ENCODE data around the gene SLC25A19. TPM values are rescaled to one million over a fixed set of nuclear protein-coding genes. Genes with fewer than 3 reads are reported as not detected.

The SLC25A19 gene
- total RNA-seq, 1 donor from 2014 or later: 101 TPM

- Mint-ChIP-seq H3K4me1 (ENCODE audit: low read depth) (peaks cover 19% of the 10 kb centered on the region), H3K27ac (no peak overlapping the region), H3K9me3 (no peaks in the 10 kb centered on the region), H3K4me3 (ENCODE audit: low read depth) (no peak overlapping the region), H3K36me3 (ENCODE audit: low read depth) (peaks cover 47% of the 10 kb centered on the region), H3K27me3 (ENCODE audit: low read depth) (no peaks in the 10 kb centered on the region)
- intact Hi-C loops (cut with micrococcal nuclease): no loop called here
- no peak for DNase-seq (ENCODE audit: low spot score)
Measured at GRCh38 chr17:75318211-75318610, 29.0 kb upstream of the SLC25A19 start.

- Mint-ChIP-seq H3K4me3 (ENCODE audit: low read depth) (no peak overlapping the region), H3K27ac (no peak overlapping the region)
Measured at GRCh38 chr17:75317671-75318070, 28.4 kb upstream of the SLC25A19 start.

GRCh38 chr17:75316253-75316652, 27.0 kb upstream of the SLC25A19 start:
- H3K27me3 Mint-ChIP-seq (ENCODE audit: low read depth): no peaks in the 10 kb centered on the region
- intact Hi-C loops (cut with micrococcal nuclease): no loop called here
- no peak overlapping the region for H3K4me3 Mint-ChIP-seq (ENCODE audit: low read depth)

More at GRCh38 chr17:75317671-75318070, 28.4 kb upstream of the SLC25A19 start:
- peaks cover 43% of the 10 kb centered on the region for H3K36me3 Mint-ChIP-seq (ENCODE audit: low read depth)
- H3K4me1 Mint-ChIP-seq (ENCODE audit: low read depth): peaks cover 17% of the 10 kb centered on the region
- intact Hi-C loops (cut with micrococcal nuclease): no loop called here
- no peaks in the 10 kb centered on the region for H3K9me3 Mint-ChIP-seq
- H3K27me3 Mint-ChIP-seq (ENCODE audit: low read depth): no peaks in the 10 kb centered on the region
- no peak for DNase-seq (ENCODE audit: low spot score)

GRCh38 chr17:75315541-75316243, 26.5 kb upstream of the SLC25A19 start:
- H3K4me3 Mint-ChIP-seq (ENCODE audit: low read depth): no peak overlapping the region
- DNase-seq (ENCODE audit: low spot score): no peak
- H3K27me3 Mint-ChIP-seq (ENCODE audit: low read depth): no peaks in the 10 kb centered on the region
- H3K9me3 Mint-ChIP-seq: no peaks in the 10 kb centered on the region
- H3K4me1 Mint-ChIP-seq (ENCODE audit: low read depth): peaks cover 19% of the 10 kb centered on the region
- intact Hi-C loops (cut with micrococcal nuclease): no loop called here
- H3K27ac Mint-ChIP-seq: peak overlapping the region; percentile 87
- H3K36me3 Mint-ChIP-seq (ENCODE audit: low read depth): peaks cover 30% of the 10 kb centered on the region

More at GRCh38 chr17:75316253-75316652, 27.0 kb upstream of the SLC25A19 start:
- Mint-ChIP-seq H3K9me3 (no peaks in the 10 kb centered on the region), H3K36me3 (ENCODE audit: low read depth) (peaks cover 36% of the 10 kb centered on the region), H3K4me1 (ENCODE audit: low read depth) (peaks cover 19% of the 10 kb centered on the region), H3K27ac (peak overlapping the region; percentile 87)
- DNase-seq (ENCODE audit: low spot score): no peak

- Mint-ChIP-seq H3K4me1 (ENCODE audit: low read depth) (peaks cover 19% of the 10 kb centered on the region), H3K36me3 (ENCODE audit: low read depth) (peaks cover 19% of the 10 kb centered on the region), H3K4me3 (ENCODE audit: low read depth) (no peak overlapping the region), H3K9me3 (no peaks in the 10 kb centered on the region), H3K27me3 (ENCODE audit: low read depth) (no peaks in the 10 kb centered on the region), H3K27ac (peak overlapping the region; percentile 31)
- intact Hi-C loops (cut with micrococcal nuclease): no loop called here
- no peak for DNase-seq (ENCODE audit: low spot score)
Measured at GRCh38 chr17:75313941-75314551, 24.8 kb upstream of the SLC25A19 start.

GRCh38 chr17:75308732-75309629, 19.7 kb upstream of the SLC25A19 start:
- H3K27me3 Mint-ChIP-seq (ENCODE audit: low read depth): no peaks in the 10 kb centered on the region
- no peak overlapping the region for H3K27ac Mint-ChIP-seq
- DNase-seq (ENCODE audit: low spot score): no peak
- no peaks in the 10 kb centered on the region for H3K9me3 Mint-ChIP-seq
- H3K4me3 Mint-ChIP-seq (ENCODE audit: low read depth): no peak overlapping the region
- intact Hi-C loops (cut with micrococcal nuclease): no loop called here
- peaks cover 7% of the 10 kb centered on the region for H3K4me1 Mint-ChIP-seq (ENCODE audit: low read depth)
- H3K36me3 Mint-ChIP-seq (ENCODE audit: low read depth): peaks cover 3% of the 10 kb centered on the region

GRCh38 chr17:75307957-75308731, 18.9 kb upstream of the SLC25A19 start:
- no peaks in the 10 kb centered on the region for H3K36me3 Mint-ChIP-seq (ENCODE audit: low read depth)
- H3K27ac Mint-ChIP-seq: no peak overlapping the region
- peaks cover 3% of the 10 kb centered on the region for H3K4me1 Mint-ChIP-seq (ENCODE audit: low read depth)
- no peak overlapping the region for H3K4me3 Mint-ChIP-seq (ENCODE audit: low read depth)
- no peak for DNase-seq (ENCODE audit: low spot score)
- H3K9me3 Mint-ChIP-seq: no peaks in the 10 kb centered on the region
- H3K27me3 Mint-ChIP-seq (ENCODE audit: low read depth): no peaks in the 10 kb centered on the region
- intact Hi-C loops (cut with micrococcal nuclease): no loop called here

GRCh38 chr17:75301502-75302206, 12.4 kb upstream of the SLC25A19 start:
- Mint-ChIP-seq H3K9me3 (no peaks in the 10 kb centered on the region), H3K27me3 (ENCODE audit: low read depth) (no peaks in the 10 kb centered on the region), H3K4me1 (ENCODE audit: low read depth) (peaks cover 7% of the 10 kb centered on the region), H3K27ac (no peak overlapping the region), H3K36me3 (ENCODE audit: low read depth) (peaks cover 3% of the 10 kb centered on the region), H3K4me3 (ENCODE audit: low read depth) (no peak overlapping the region)
- DNase-seq (ENCODE audit: low spot score): no peak
- intact Hi-C loops (cut with micrococcal nuclease): no loop called here

GRCh38 chr17:75301049-75301448, 11.8 kb upstream of the SLC25A19 start:
- Mint-ChIP-seq H3K9me3 (no peaks in the 10 kb centered on the region), H3K4me1 (ENCODE audit: low read depth) (peaks cover 9% of the 10 kb centered on the region), H3K27me3 (ENCODE audit: low read depth) (no peaks in the 10 kb centered on the region), H3K36me3 (ENCODE audit: low read depth) (peaks cover 3% of the 10 kb centered on the region), H3K27ac (peak overlapping the region; percentile 44), H3K4me3 (ENCODE audit: low read depth) (no peak overlapping the region)
- DNase-seq (ENCODE audit: low spot score): no peak
- intact Hi-C loops (cut with micrococcal nuclease): no loop called here

GRCh38 chr17:75300280-75300679, 11.0 kb upstream of the SLC25A19 start:
- Mint-ChIP-seq H3K9me3 (no peaks in the 10 kb centered on the region), H3K27me3 (ENCODE audit: low read depth) (no peaks in the 10 kb centered on the region), H3K36me3 (ENCODE audit: low read depth) (peaks cover 4% of the 10 kb centered on the region), H3K4me1 (ENCODE audit: low read depth) (peaks cover 15% of the 10 kb centered on the region), H3K27ac (no peak overlapping the region), H3K4me3 (ENCODE audit: low read depth) (no peak overlapping the region)
- intact Hi-C loops (cut with micrococcal nuclease): no loop called here
- DNase-seq (ENCODE audit: low spot score): no peak

GRCh38 chr17:75295201-75296158, 6.2 kb upstream of the SLC25A19 start:
- peak overlapping the region; percentile 99 for H3K27ac Mint-ChIP-seq
- no peaks in the 10 kb centered on the region for H3K27me3 Mint-ChIP-seq (ENCODE audit: low read depth)
- H3K36me3 Mint-ChIP-seq (ENCODE audit: low read depth): peaks cover 7% of the 10 kb centered on the region
- peak overlapping the region; percentile 66 for H3K4me3 Mint-ChIP-seq (ENCODE audit: low read depth)
- intact Hi-C loops (cut with micrococcal nuclease): loop anchor here (1.0 to 10.0 kb wide), 3 partner anchors 43 to 219 kb away; partner anchors contain the start of genes CASKIN2 and TSEN54
- DNase-seq (ENCODE audit: low spot score): no peak
- H3K9me3 Mint-ChIP-seq: no peaks in the 10 kb centered on the region
- H3K4me1 Mint-ChIP-seq (ENCODE audit: low read depth): peaks cover 22% of the 10 kb centered on the region
